PFSK-1 (cell line): ENCODE measurements around the gene LTBP2.

ENCODE experiments used
- POLR2AphosphoS5 ChIP-seq: IDR thresholded peaks from 2 replicates; pipeline ENCODE4 v1.6.1; 2012; ENCODE audit warnings: low read depth, mild to moderate bottlenecking, control low read depth, low read length, moderate library complexity
- REST ChIP-seq, 2 experiments: IDR thresholded peaks; 2 replicates each; pipeline versions ENCODE4 v1.6.1 to v1.8.0; 2011 to 2012; ENCODE audit warnings: low read depth in 2 of 2, low read length in 2 of 2, control low read depth in 1 of 2, inconsistent platforms in 1 of 2, mild to moderate bottlenecking in 1 of 2, moderate library complexity in 1 of 2; ENCODE audit not compliant: insufficient read depth in 1 of 2
- SIN3A ChIP-seq: IDR thresholded peaks from 2 replicates; pipeline ENCODE4 v1.6.1; 2012; ENCODE audit warnings: mild to moderate bottlenecking, low read length, moderate library complexity, borderline replicate concordance; ENCODE audit not compliant: insufficient read depth
- TAF1 ChIP-seq: IDR thresholded peaks from 2 replicates; pipeline ENCODE4 v1.6.1; 2012; ENCODE audit warnings: low read length, control low read depth, borderline replicate concordance; ENCODE audit not compliant: insufficient read depth

- TF ChIP-seq SIN3A: no peak
- no peak for TF ChIP-seq POLR2AphosphoS5
- TF ChIP-seq TAF1: no peak
- TF ChIP-seq REST (IDR thresholded peaks at IDR 0.05; ENCODE audit: insufficient read depth in 1 of 2, low read depth in 2 of 2, low read length in 2 of 2): no peak
Measured at GRCh38 chr14:74558655-74559054, 53.4 kb downstream of the LTBP2 start.
